GM21367 (cell line): ENCODE results near the gene SLBP.
"Not testable (repeated sequence)": the region's sequence is repeated elsewhere in the genome, so short reads cannot be mapped to it uniquely, and the experiment has no call there.

ENCODE experiments used
- ATAC-seq: cut with Tn5 transposase; IDR thresholded peaks from one replicate; pipeline ENCODE4 v1.9.1; 2021; ENCODE audit not compliant: unreplicated experiment

Gene SLBP

DNA sequence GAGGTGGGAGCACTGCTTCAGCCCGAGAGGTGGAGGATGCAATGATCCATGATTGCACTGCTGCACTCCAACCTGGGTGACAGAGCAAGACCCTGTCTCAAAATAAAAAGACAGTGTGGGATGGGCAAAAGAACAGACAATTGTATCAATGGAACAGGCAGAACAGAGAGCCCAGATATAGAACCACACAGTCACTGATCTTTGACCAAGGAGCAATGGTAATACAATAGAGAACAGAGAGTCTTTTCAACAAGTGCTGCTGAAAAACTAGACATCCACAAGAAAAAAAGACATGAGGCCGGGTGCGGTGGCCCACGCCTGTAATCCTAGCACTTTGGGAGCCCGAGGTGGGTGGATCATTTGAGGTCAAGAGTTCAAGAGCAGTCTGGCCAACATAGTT is 33.9 kb downstream of the SLBP start:
- ATAC-seq, result no peak

DNA sequence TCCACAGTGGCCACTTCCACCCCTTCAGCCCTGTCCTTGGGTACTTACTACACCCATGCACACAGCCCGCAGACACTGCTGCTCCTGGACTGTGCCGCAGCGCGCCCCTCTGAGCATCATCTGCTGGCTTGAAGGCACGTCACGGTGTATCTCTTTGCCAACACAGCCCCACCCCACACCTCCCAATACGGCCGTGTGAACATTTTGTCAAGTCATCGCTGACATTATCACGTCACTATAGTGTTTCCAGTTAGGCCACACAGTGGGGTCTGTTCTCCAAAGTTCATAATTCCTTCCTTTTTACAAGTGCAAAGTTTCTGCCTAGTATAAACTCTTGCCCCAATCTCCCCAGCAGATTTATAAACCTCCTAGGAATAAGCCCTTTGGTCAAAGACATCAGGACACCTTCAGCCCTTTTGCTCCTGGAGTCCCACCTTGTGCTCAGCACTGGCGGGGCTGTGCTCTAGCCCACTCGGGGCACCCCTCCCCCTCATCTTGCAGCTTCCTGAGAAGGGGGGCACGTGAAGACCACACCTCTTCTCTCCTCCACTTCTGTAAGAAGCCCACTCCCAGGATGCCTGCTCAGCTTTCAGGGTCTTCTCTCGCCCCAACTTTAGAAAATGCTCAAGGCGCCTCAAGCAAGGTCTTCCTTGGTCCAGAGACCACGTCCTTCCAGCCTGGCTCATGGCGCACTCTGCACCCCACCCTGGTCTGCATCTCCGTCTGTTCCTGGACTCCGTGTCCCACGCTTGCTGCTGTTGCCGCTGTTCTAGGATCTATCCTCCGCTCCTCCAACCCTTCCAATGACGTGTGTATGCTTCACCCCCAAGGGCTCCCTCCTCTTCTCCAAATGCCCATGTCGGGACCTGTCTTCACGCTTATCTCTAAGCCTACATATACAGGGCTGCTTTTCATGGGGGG is 35.3 kb downstream of the SLBP start:
- ATAC-seq, result no peak

DNA sequence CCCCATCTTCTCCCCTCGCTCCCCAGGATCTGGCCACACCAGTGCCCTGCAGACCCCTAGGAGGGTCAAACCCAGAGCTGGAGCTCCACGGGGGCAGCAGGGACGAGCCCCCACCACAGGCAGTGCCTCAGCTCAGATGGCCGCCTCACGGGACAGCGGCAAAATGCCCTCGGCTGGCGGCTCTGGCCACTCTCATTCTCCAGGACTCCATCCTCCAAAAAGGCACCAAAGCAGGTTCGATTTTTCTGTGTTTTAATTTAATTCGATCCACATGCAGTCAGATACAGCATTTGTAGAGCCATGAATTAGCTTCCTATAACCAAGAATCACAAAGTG is 36.3 kb downstream of the SLBP start:
- ATAC-seq, result no peak

DNA sequence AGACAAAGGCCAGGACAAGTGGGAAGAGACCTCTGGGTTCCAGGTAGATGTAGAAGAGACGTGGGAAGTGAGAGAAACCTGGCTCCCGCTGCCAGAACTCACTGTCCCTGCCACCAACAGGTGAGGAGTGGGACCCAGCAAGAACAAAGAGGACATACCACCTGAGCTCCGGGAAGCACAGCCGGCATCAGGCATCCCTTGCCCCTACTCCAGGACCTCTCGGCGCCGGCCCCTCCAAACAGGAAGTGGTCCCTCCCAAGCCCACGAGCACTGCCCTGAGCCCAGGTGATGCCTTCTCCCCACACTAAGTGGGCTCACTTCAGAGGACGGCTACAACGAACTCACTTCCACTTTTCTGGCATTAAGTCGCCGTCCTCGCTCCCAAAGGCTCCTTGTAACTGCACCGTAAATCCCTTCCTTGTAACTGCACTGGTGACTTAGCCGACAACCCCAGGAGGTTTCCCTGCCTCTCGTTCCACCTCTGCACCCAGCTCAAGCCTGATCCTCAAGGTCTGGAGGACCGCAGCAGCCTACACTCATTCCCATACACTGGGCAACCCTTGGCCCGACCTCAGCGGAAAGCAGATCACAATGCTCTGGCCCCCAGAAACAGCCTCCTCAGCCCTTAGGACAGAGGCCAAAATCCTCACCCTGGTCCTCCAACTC is 36.9 kb downstream of the SLBP start:
- no peak for ATAC-seq

DNA sequence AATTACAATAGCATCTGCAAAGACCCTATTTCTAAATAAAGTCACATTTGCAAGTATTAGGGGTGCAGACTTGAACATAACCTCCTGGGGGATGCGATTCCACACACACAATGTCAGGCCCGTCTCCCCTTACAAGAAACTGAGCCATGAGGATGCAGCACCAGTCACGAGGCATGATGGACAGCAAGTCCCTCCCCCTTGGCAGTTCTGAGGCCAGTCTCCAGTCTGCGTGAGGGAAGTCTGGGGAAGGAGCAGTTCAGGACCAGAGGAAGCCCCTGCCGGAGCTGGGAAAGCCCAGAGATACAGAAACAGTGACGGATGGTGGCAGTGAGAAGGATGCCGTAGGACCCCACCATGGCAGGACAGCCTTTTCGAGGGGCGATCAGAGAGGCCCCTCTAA is 37.4 kb downstream of the SLBP start:
- no peak for ATAC-seq

GRCh38 chr4:1673671-1674070 is 38.4 kb downstream of the SLBP start:
- ATAC-seq, result no peak

- ATAC-seq, result not testable (repeated sequence)
Measured at GRCh38 chr4:1671011-1671410, 41.1 kb downstream of the SLBP start.

DNA sequence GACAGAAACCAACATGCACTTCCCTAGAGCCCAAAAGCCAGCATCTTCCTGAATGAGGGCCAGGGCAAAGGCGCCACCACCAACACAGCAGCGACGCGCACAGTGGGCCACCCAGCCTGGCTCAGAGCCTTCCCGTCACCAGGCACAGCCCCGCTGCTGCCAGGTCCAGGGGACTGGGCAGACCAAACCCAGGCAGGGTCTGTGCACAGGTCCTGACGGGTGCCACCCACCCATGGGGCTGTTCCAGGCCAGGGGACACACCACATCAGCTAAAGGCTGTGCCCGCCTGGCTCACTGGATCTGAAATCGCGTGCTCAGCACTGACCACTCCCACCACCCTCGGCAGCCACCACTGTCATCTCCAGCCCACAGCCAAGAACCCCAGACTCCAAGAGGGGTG is 41.8 kb downstream of the SLBP start:
- ATAC-seq, result no peak

DNA sequence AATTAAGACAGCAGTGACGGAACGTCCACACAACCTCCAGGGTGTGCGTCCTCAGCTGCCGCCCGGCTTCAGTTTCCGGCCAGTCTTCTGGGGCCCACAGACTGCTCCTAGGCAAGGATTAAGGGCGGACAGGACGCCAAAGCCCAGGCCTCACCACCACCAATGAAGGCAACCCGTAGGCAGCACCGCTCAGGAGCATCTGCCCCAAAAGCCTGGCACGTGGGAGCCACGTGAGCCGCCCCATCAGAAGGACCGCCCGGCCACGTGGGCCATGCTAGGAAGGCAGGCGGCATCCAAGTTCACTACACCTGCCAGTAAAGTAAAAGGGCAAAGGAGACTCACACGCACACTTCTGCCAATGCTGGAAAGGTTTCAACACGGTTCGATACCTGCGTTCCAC is 42.3 kb downstream of the SLBP start:
- no peak for ATAC-seq

- no peak for ATAC-seq
Measured at GRCh38 chr4:1669270-1669669, 42.8 kb downstream of the SLBP start.

GRCh38 chr4:1668488-1668840 is 43.7 kb downstream of the SLBP start:
- ATAC-seq, result no peak

DNA sequence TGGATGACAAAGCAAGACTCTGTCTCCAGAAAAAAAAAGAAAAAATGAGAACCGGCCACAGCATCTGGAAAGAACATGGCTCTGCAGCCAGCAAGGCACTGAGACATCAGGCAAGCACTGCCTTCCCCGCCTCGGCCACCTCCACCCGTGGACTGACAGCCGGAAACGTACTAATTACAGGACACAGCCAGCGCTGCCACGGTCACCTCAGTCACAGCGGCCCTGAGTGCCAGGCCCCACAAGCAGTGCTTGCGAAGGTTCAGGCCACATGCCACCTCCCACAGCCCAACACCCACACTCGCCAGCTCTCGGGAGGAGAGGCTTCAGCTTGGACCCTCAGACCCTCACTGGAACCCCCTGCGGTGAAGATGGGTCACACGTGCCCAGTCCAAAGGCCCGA is 44.8 kb downstream of the SLBP start:
- no peak for ATAC-seq

DNA sequence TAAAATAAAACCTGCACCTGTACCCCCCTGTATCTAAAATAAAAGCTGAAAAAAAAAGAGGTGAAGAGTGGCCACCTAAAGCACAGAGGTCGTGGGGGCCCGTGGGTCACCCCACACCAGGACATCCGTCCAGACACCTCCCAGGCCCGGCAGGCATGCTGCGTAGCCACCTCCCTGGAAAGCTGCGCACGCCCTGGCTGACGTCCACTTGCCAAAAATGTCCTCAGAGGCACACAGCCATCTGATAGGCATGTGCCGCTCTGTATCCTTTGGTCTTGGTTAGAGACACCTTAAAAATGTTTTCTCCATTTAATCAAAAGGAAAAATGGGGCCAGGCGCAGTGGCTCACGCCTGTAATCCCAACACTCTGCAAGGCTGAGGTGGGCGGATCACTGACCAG is 45.7 kb downstream of the SLBP start:
- ATAC-seq, result no peak

DNA sequence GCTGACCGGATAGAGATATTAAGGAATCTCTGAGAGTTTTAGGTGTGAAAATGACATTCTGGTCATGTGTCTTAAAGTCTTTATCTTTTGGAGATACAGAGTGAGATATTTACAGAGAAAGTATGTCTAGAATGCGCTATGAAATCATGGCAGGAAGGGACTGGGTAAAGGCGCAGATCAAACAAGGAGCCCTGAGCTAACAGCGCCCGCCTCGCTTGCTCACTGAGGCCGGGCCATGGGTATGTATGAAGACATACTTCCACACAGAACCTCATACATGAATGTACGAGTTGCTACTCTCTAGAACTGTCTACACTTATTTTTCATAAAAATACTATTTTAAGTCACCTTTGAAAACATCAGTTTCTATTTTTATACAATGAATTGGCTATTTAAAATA is 48.0 kb downstream of the SLBP start:
- no peak for ATAC-seq

- ATAC-seq, result no peak
Measured at GRCh38 chr4:1663549-1663948, 48.6 kb downstream of the SLBP start.

DNA sequence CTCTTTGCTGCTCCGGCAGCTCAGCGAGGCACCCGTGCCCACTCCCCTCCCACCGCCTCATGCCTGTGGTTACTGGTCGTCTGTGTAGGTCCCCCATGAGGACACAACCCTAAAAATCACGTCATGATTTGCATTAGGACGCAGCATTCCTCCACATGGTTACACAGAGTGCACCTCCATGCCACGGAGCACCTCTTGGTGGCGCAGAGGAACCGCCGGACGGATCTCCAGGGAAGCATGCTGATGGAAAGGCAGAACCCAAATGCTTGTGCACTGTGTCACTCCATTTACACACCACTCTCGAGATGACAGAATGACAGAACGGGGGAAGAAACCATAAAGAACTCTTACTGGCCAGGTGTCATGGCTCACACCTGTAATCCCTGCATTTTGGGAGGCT is 50.4 kb downstream of the SLBP start:
- no peak for ATAC-seq

GRCh38 chr4:1660948-1661677 is 51.0 kb downstream of the SLBP start:
- ATAC-seq, result no peak

GRCh38 chr4:1659104-1660043 is 52.7 kb downstream of the SLBP start:
- no peak for ATAC-seq

DNA sequence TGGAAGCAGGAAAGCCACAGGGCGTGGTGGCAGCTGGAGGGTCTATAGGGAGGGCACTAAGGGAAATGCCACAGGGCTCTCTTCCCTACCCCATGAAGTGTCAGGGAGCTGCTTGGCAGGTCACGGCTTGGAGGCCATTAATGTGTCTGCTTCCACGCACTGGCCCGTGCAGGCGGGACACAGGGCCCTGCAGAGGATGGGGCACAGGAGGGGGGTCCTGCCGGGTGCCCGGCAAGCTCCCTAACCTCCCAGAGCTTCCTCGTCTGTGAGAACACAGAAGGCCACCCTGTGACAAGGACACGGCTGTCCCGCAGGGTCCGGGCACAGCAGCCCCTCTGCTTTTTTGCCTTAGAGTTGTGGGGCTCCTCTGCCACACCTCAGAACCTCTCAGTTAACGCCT is 53.5 kb downstream of the SLBP start:
- no peak for ATAC-seq

GRCh38 chr4:1658146-1658545 is 54.0 kb downstream of the SLBP start:
- no peak for ATAC-seq

DNA sequence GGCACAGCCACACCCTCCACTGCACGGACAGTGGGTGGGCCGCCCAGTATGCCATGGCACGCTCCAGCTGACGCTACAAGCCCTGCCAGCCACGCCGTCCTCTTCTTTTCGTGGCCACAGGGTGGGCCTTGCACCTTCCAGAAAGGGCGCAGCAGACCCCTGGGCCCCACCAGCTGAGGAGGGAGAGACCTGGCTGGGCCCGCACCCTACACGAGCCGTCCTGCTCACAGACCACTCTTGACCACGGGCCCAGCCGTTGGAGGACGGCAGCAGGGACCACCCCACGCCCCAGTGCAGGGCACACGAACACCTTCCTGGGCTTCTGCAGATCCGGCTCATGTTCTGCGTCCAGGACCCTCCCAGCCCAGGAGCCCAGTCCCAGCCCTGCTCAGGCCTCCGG is 55.1 kb downstream of the SLBP start:
- no peak for ATAC-seq
